Trophoblast cell (in vitro differentiated cells and primary cell): ENCODE results near the gene DNM3.
"Not testable (repeated sequence)": the region's sequence is repeated elsewhere in the genome, so short reads cannot be mapped to it uniquely, and the experiment has no call there.

Experiments
- DNase-seq, 2 donors: peaks; one replicate each; pipeline ENCODE4 v3.0.0-alpha.2; 2016
- H2AFZ ChIP-seq: 2 replicates; pipeline ENCODE4 v1.6.1; 2013; ENCODE audit warnings: low read length, moderate library complexity, mild to moderate bottlenecking; ENCODE audit not compliant: insufficient read depth, poor library complexity
- H2AK5ac ChIP-seq: 2 replicates; pipeline ENCODE4 v1.6.1; 2013; ENCODE audit warnings: mild to moderate bottlenecking, low read length
- H2BK120ac ChIP-seq: 2 replicates; pipeline ENCODE4 v1.6.1; 2013; ENCODE audit warnings: low read length, mild to moderate bottlenecking, moderate library complexity; ENCODE audit not compliant: insufficient read depth, poor library complexity
- H2BK12ac ChIP-seq: 2 replicates; pipeline ENCODE4 v1.6.1; 2013; ENCODE audit warnings: mild to moderate bottlenecking, low read length, moderate library complexity
- H2BK5ac ChIP-seq: 2 replicates; pipeline ENCODE4 v1.6.1; 2013; ENCODE audit warnings: low read length, low read depth, moderate library complexity, mild to moderate bottlenecking; ENCODE audit not compliant: poor library complexity
- H3K14ac ChIP-seq: 2 replicates; pipeline ENCODE4 v1.6.1; 2013; ENCODE audit warnings: mild to moderate bottlenecking, low read length
- H3K18ac ChIP-seq: 2 replicates; pipeline ENCODE4 v1.6.1; 2013; ENCODE audit warnings: mild to moderate bottlenecking, low read length
- H3K23ac ChIP-seq: 2 replicates; pipeline ENCODE4 v1.6.1; 2013; ENCODE audit warnings: low read length
- H3K27ac ChIP-seq: 2 replicates; pipeline ENCODE4 v1.5.1; 2013; ENCODE audit warnings: low read depth, mild to moderate bottlenecking, inconsistent platforms, low read length, moderate library complexity
- H3K27me3 ChIP-seq: 2 replicates; pipeline ENCODE4 v1.6.1; 2013; ENCODE audit warnings: inconsistent platforms, mild to moderate bottlenecking, low read length, moderate library complexity; ENCODE audit not compliant: insufficient read depth
- H3K36me3 ChIP-seq, 2 experiments: 1 replicate in 1 of 2; 2 replicates in 1 of 2; pipeline ENCODE4 v1.6.1; 2013; ENCODE audit warnings: low read length in 2 of 2, mild to moderate bottlenecking in 2 of 2, moderate library complexity in 1 of 2; ENCODE audit not compliant: insufficient read depth in 2 of 2, control insufficient read depth in 1 of 2
- H3K4ac ChIP-seq: 2 replicates; pipeline ENCODE4 v1.6.1; 2013; ENCODE audit warnings: low read depth, mild to moderate bottlenecking, low read length, moderate library complexity
- H3K4me1 ChIP-seq, 2 experiments: 1 replicate in 1 of 2; 2 replicates in 1 of 2; pipeline ENCODE4 v1.6.1; 2013; ENCODE audit warnings: low read length in 2 of 2, mild to moderate bottlenecking in 2 of 2, moderate library complexity in 1 of 2; ENCODE audit not compliant: insufficient read depth in 2 of 2, control insufficient read depth in 1 of 2
- H3K4me2 ChIP-seq: 2 replicates; pipeline ENCODE4 v1.6.1; 2013; ENCODE audit warnings: inconsistent platforms, mild to moderate bottlenecking, low read length, moderate library complexity
- H3K4me3 ChIP-seq: 2 replicates; pipeline ENCODE4 v1.5.1; 2013; ENCODE audit warnings: mild to moderate bottlenecking, low read depth, low read length, inconsistent platforms
- H3K79me1 ChIP-seq: one replicate; pipeline ENCODE4 v1.6.1; 2013; ENCODE audit warnings: low read length
- H3K79me2 ChIP-seq: 2 replicates; pipeline ENCODE4 v1.6.1; 2013; ENCODE audit warnings: low read length, mild to moderate bottlenecking; ENCODE audit not compliant: control insufficient read depth, insufficient read depth, poor library complexity
- H3K9ac ChIP-seq: 2 replicates; pipeline ENCODE4 v1.6.1; 2013; ENCODE audit warnings: mild to moderate bottlenecking, low read length
- H3K9me3 ChIP-seq: 2 replicates; pipeline ENCODE4 v1.6.1; 2013; ENCODE audit warnings: low read depth, mild to moderate bottlenecking, control low read depth, inconsistent platforms, low read length; ENCODE audit not compliant: insufficient read depth
- H4K12ac ChIP-seq: 2 replicates; pipeline ENCODE4 v1.6.1; 2013; ENCODE audit warnings: low read depth, mild to moderate bottlenecking, low read length, moderate library complexity
- H4K8ac ChIP-seq: 2 replicates; pipeline ENCODE4 v1.6.1; 2013; ENCODE audit warnings: low read depth, mild to moderate bottlenecking, low read length, moderate library complexity
- H4K91ac ChIP-seq: one replicate; pipeline ENCODE4 v1.6.1; 2013; ENCODE audit warnings: low read depth, mild to moderate bottlenecking, low read length, moderate library complexity
- WGBS: extraction: QIAGEN DNeasy Blood & Tissue Kit; methylation state at CpG from one replicate; pipeline ENCODE4 v1.1.7; 2013; ENCODE audit warnings: missing lambda C conversion rate; ENCODE audit not compliant: insufficient read length, insufficient coverage; ENCODE audit errors: extremely low coverage; 5-methylcytosine and 5-hydroxymethylcytosine counted together

Gene DNM3

DNA sequence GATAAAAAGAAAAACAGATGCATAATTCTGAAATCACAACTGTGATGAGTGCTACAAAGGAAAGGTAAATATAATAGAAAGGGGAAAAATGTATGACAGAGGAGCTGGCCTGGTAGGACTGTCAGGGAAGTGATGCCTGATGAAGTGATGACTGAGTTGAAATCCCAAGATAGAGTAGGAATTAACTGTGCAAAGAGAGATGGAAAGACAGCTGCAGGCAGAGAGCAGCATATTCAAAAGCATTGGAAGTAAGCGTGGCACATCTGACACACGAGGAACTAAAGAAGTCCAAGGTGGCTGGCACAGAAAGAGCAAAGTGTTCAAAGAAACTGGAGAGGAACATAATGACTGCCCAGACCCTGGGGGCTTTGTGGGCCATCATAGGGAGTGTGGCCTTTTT, 457.6 kb downstream of the DNM3 start:
- Histone ChIP-seq H2BK12ac (no peak overlapping the region), H3K9me3 (peaks cover 5% of the 10 kb centered on the region), H3K23ac (no peak overlapping the region), H4K8ac (no peak overlapping the region), H2AK5ac (no peak overlapping the region), H3K4me3 (no peak overlapping the region), H3K79me2 (no peaks in the 10 kb centered on the region), H3K4ac (no peak overlapping the region), H2AFZ (no peak overlapping the region), H4K91ac (no peak overlapping the region), H3K18ac (no peak overlapping the region), H2BK120ac (no peak overlapping the region), H2BK5ac (no peak overlapping the region), H4K12ac (no peak overlapping the region), H3K27ac (no peak overlapping the region), H3K4me2 (no peak overlapping the region), H3K79me1 (no peaks in the 10 kb centered on the region), H3K4me1 (no peaks in the 10 kb centered on the region), H3K36me3 (no peaks in the 10 kb centered on the region), H3K14ac (no peak overlapping the region), H3K9ac (no peak overlapping the region), H3K27me3 (no peaks in the 10 kb centered on the region)
- no peak for DNase-seq
- no CpG with 5 or more reads among the region's 2 CpGs for WGBS

DNA sequence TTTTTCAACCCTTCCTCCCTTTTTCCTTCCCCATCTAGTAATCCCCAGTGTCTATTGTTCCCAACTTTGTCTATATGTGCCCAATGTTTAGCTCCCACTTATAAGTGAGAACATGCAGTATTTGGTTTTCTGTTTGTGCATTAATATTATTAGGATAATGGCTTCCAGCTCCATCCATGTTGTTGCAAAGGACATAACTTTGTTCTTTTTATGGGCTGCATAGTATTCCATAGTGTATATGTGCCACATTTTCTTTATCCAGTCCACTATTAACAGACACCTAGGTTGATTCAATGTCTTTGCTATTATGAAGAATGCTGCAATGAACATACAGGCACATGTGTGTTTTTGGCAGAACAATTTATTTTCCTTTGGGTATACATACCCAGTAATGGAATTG, 458.2 kb downstream of the DNM3 start:
- Histone ChIP-seq H2BK120ac (no peak overlapping the region), H3K18ac (no peak overlapping the region), H3K14ac (no peak overlapping the region), H3K4me2 (no peak overlapping the region), H4K12ac (no peak overlapping the region), H2BK5ac (no peak overlapping the region), H3K27me3 (no peaks in the 10 kb centered on the region), H4K91ac (no peak overlapping the region), H4K8ac (no peak overlapping the region), H3K4me1 (no peaks in the 10 kb centered on the region), H3K79me1 (no peaks in the 10 kb centered on the region), H3K9ac (no peak overlapping the region), H2AK5ac (no peak overlapping the region), H3K36me3 (no peaks in the 10 kb centered on the region), H2BK12ac (no peak overlapping the region), H3K9me3 (peaks cover 5% of the 10 kb centered on the region), H3K23ac (no peak overlapping the region), H2AFZ (no peak overlapping the region), H3K4me3 (no peak overlapping the region), H3K27ac (no peak overlapping the region), H3K79me2 (no peaks in the 10 kb centered on the region), H3K4ac (no peak overlapping the region)
- DNase-seq = no peak

DNA sequence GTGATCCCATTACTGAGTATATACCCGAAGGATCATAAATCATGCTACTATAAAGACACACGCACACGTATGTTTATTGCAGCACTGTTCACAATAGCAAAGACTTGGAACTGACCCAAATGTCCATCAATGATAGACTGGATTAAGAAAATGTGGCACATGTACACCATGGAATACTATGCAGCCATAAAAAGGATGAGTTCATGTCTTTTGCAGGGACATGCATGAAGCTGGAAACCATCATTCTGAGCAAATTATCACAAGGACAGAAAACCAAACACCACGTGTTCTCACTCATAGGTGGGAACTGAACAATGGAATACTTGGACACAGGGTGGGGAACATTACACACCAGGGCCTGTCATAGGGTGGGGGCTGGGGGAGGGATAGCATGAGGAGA, 466.2 kb downstream of the DNM3 start:
- H3K4ac ChIP-seq, H3K9me3 ChIP-seq, H2BK5ac ChIP-seq, H2BK120ac ChIP-seq, DNase-seq, H3K4me3 ChIP-seq, H3K79me2 ChIP-seq, H3K79me1 ChIP-seq, H3K23ac ChIP-seq, H3K9ac ChIP-seq, H2AFZ ChIP-seq, H3K4me2 ChIP-seq, H4K8ac ChIP-seq, H3K4me1 ChIP-seq, H3K18ac ChIP-seq, H3K27me3 ChIP-seq, H3K36me3 ChIP-seq, H2BK12ac ChIP-seq, H3K27ac ChIP-seq, H2AK5ac ChIP-seq, H3K14ac ChIP-seq, H4K12ac ChIP-seq, H4K91ac ChIP-seq: not testable (repeated sequence)
- no CpG with 5 or more reads among the region's 4 CpGs for WGBS

DNA sequence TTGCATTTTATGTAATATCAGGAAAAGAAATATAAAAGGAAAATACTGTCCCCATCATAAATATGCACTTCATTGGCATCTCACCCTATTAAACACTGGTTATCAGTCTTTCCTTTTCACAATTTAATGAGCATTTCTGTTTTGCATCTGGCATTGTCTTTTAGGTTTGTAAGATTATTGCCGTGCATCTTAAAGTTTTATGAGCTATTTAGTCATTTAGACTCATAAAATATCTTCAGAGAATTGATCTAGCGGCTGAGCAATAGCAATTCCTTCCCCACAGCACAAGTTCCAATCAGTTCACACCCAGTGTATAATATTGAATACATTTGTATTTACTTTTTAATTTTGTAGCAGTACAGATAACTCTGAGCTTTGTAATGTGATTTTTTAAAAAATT, 466.8 kb downstream of the DNM3 start:
- H3K23ac ChIP-seq = no peak overlapping the region
- H3K4me1 ChIP-seq = no peaks in the 10 kb centered on the region
- H3K27me3 ChIP-seq = no peaks in the 10 kb centered on the region
- H2BK5ac ChIP-seq = no peak overlapping the region
- no peaks in the 10 kb centered on the region for H3K9me3 ChIP-seq
- H2AFZ ChIP-seq = no peak overlapping the region
- no peak overlapping the region for H3K14ac ChIP-seq
- H2BK12ac ChIP-seq = no peak overlapping the region
- no peak overlapping the region for H2BK120ac ChIP-seq
- no peak for DNase-seq
- no peak overlapping the region for H3K18ac ChIP-seq
- no peak overlapping the region for H4K8ac ChIP-seq
- no peak overlapping the region for H3K9ac ChIP-seq
- H3K4ac ChIP-seq = no peak overlapping the region
- no peaks in the 10 kb centered on the region for H3K79me1 ChIP-seq
- no peak overlapping the region for H4K91ac ChIP-seq
- no peak overlapping the region for H3K4me2 ChIP-seq
- H3K79me2 ChIP-seq = no peaks in the 10 kb centered on the region
- H3K27ac ChIP-seq = no peak overlapping the region
- no CpG with 5 or more reads among the region's 2 CpGs for WGBS
- no peak overlapping the region for H3K4me3 ChIP-seq
- H2AK5ac ChIP-seq = no peak overlapping the region
- H3K36me3 ChIP-seq = no peaks in the 10 kb centered on the region
- H4K12ac ChIP-seq = no peak overlapping the region

DNA sequence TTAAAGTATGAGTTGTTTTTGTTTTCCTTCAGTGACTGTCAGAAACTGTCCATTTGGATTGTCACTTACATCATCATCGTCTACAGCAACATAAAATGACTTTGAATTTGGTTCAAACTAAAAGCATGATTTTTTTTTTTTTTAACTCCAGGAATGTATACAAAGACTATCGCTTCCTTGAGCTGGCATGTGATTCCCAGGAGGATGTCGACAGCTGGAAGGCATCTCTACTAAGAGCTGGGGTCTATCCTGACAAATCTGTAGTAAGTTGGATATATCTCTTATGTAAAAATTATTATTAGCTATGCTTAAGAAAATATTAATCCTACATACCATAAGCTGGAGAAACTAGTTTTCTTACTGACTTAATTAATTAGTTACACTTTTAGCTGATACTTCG, 467.3 kb downstream of the DNM3 start:
- H2BK5ac ChIP-seq = no peak overlapping the region
- H3K4me2 ChIP-seq = no peak overlapping the region
- H3K4ac ChIP-seq = no peak overlapping the region
- H3K4me1 ChIP-seq = no peaks in the 10 kb centered on the region
- no peaks in the 10 kb centered on the region for H3K79me1 ChIP-seq
- H2BK120ac ChIP-seq = no peak overlapping the region
- H3K23ac ChIP-seq = no peak overlapping the region
- WGBS = no CpG with 5 or more reads among the region's 4 CpGs
- H4K12ac ChIP-seq = no peak overlapping the region
- H2AFZ ChIP-seq = no peak overlapping the region
- H3K14ac ChIP-seq = no peak overlapping the region
- no peaks in the 10 kb centered on the region for H3K36me3 ChIP-seq
- H2AK5ac ChIP-seq = no peak overlapping the region
- H4K91ac ChIP-seq = no peak overlapping the region
- H3K18ac ChIP-seq = no peak overlapping the region
- no peaks in the 10 kb centered on the region for H3K79me2 ChIP-seq
- no peaks in the 10 kb centered on the region for H3K9me3 ChIP-seq
- H3K27me3 ChIP-seq = no peaks in the 10 kb centered on the region
- no peak overlapping the region for H3K4me3 ChIP-seq
- H3K9ac ChIP-seq = no peak overlapping the region
- H4K8ac ChIP-seq = no peak overlapping the region
- DNase-seq = no peak
- no peak overlapping the region for H3K27ac ChIP-seq
- H2BK12ac ChIP-seq = no peak overlapping the region
